Glomerular visceral epithelial cell (primary cell): ENCODE results near the gene ANAPC13.
A peak's percentile ranks its signal among the peaks of the same experiment; 100 is the strongest.

Experiments
- DNase-seq: peaks from one replicate; pipeline ENCODE4 v3.0.0-alpha.2; 2016; ENCODE audit errors: extremely low spot score

ANAPC13 gene

GRCh38 chr3:134483195-134483900 is 2.4 kb downstream of the ANAPC13 start:
- DNase-seq = peak; percentile 62

GRCh38 chr3:134482622-134483021 is 3.2 kb downstream of the ANAPC13 start:
- DNase-seq = no peak

GRCh38 chr3:134481166-134481565 is 4.6 kb downstream of the ANAPC13 start:
- no peak for DNase-seq

- no peak for DNase-seq
These were observed 5.2 kb downstream of the ANAPC13 start for GRCh38 chr3:134480546-134480945.

- peak; percentile 55 for DNase-seq
These were observed 7.8 kb downstream of the ANAPC13 start for GRCh38 chr3:134477938-134478337.

GRCh38 chr3:134477002-134477401 is 8.8 kb downstream of the ANAPC13 start:
- no peak for DNase-seq

GRCh38 chr3:134476306-134476705 is 9.5 kb downstream of the ANAPC13 start:
- DNase-seq = no peak

GRCh38 chr3:134474956-134475355 is 10.8 kb downstream of the ANAPC13 start:
- DNase-seq = no peak

- peak; percentile 81 for DNase-seq
These were observed 11.8 kb downstream of the ANAPC13 start for GRCh38 chr3:134473868-134474546.

- no peak for DNase-seq
These were observed 13.0 kb downstream of the ANAPC13 start for GRCh38 chr3:134472831-134473230.

GRCh38 chr3:134471521-134472193 is 14.1 kb downstream of the ANAPC13 start:
- peak; percentile 33 for DNase-seq

GRCh38 chr3:134468519-134468918 is 17.3 kb downstream of the ANAPC13 start:
- no peak for DNase-seq

- no peak for DNase-seq
These were observed 19.5 kb downstream of the ANAPC13 start for GRCh38 chr3:134466331-134466730.

- DNase-seq = no peak
These were observed 21.0 kb downstream of the ANAPC13 start for GRCh38 chr3:134464689-134465365.

- no peak for DNase-seq
These were observed 21.6 kb downstream of the ANAPC13 start for GRCh38 chr3:134464064-134464688.

- no peak for DNase-seq
These were observed 22.1 kb downstream of the ANAPC13 start for GRCh38 chr3:134463676-134464063.

- no peak for DNase-seq
These were observed 23.3 kb downstream of the ANAPC13 start for GRCh38 chr3:134462331-134462941.

- no peak for DNase-seq
These were observed 24.8 kb downstream of the ANAPC13 start for GRCh38 chr3:134460965-134461364.

GRCh38 chr3:134459562-134459961 is 26.2 kb downstream of the ANAPC13 start:
- DNase-seq = no peak

- DNase-seq = no peak
These were observed 27.3 kb downstream of the ANAPC13 start for GRCh38 chr3:134458406-134458945.
